Pancreas (tissue), 10 donors: ENCODE data around the gene BAZ1B. TPM values are rescaled to one million over a fixed set of nuclear protein-coding genes. Genes with fewer than 3 reads are reported as not detected.
"Not testable (repeated sequence)": the region's sequence is repeated elsewhere in the genome, so short reads cannot be mapped to it uniquely, and the experiment has no call there.

Experiments
- ATAC-seq, 4 donors: fragments of 200-7000 bp; cut with Tn5 transposase; one replicate each; pipeline versions ENCODE4 v1.8.0 to v1.9.1; 2020; ENCODE audit warnings: mild to moderate bottlenecking in 4 of 4, moderate library complexity in 4 of 4
- DNase-seq, 6 donors: peaks; one replicate each; pipeline ENCODE4 v3.0.0-alpha.2; 2020
- FAIRE-seq: peaks from 2 replicates; lab custom pipeline; 2012; peaks lifted over from hg19 to GRCh38; lab: Jason Lieb, UNC
- H3K27ac ChIP-seq, 4 donors: fragments of 200-600 bp; sonication (generic); 1 replicate in 3 of 4; 2 replicates in 1 of 4; pipeline versions ENCODE4 v1.5.0 to v1.8.0; 2020
- H3K27me3 ChIP-seq, 4 donors: fragments of 200-600 bp; one replicate each; pipeline ENCODE4 v1.8.0; 2021
- H3K36me3 ChIP-seq, 3 donors: fragments of 200-600 bp; sonication (generic) in 1 of 3; one replicate each; pipeline versions ENCODE4 v1.5.0 to v1.8.0; 2020 to 2021
- H3K4me1 ChIP-seq, 3 donors: fragments of 200-600 bp; one replicate each; pipeline ENCODE4 v1.8.0; 2021
- H3K4me3 ChIP-seq, 4 donors: fragments of 200-600 bp; sonication (generic) in 2 of 4; one replicate each; pipeline versions ENCODE4 v1.5.0 to v1.8.0; 2020 to 2021
- H3K9me3 ChIP-seq, 4 donors: fragments of 200-600 bp; one replicate each; pipeline ENCODE4 v1.8.0; 2021
- WGBS, 2 donors: extraction: QIAGEN DNeasy Blood & Tissue Kit; methylation state at CpG; one replicate each; pipeline ENCODE4 v1.1.7; 2013; 5-methylcytosine and 5-hydroxymethylcytosine counted together
- intact Hi-C, 3 donors: fragments of 100-400 bp; cut with DNase I; formaldehyde crosslinking; loops; one replicate each; pipeline versions ENCODE4 v1.11.1 to v1.14.2; 2022
- polyA plus RNA-seq, 2 donors: library from polyadenylated mRNA; stranded (reverse); fragments of 200-250 nt; gene quantifications; one replicate each; pipeline ENCODE4 v1.2.3, GENCODE V29; 2013
- total RNA-seq, 6 donors: library from RNA; stranded (reverse); fragmentation: NEBNext Ultra II Directional in 4 of 6; extraction: Animal tissue kit (Norgen Biotek cat#: 25700) in 4 of 6; gene quantifications; one replicate each; pipeline versions ENCODE4 v1.2.1 to v1.2.4, GENCODE V29; 2021 to 2023
- TF ChIP-seq, protein P1 (sequence below), 4 donors: fragments of 200-600 bp; sonication (generic) in 3 of 4; IDR thresholded peaks; one replicate each; pipeline versions ENCODE4 v1.5.0 to v1.8.0; 2021; ENCODE audit warnings: antibody characterized with exemption in 4 of 4
- donor health status: healthy with polysubstance abuse.
- donor health status: DM: no; HTN: no; CAD: no; lungs with moderate emphysema.
- donor health status: DM: no; HTN: no; CAD: no.
- donor health status: control.
- donor health status: control.
- donor health status: Bipolar disorder and iron deficiency.
- donor health status: DM: yes; HTN: yes; CAD: no.
- donor health status: DM: no; HTN: no; CAD: no.
- donor health status: DM: no; HTN: no; CAD: no.
- donor health status: DM: yes; HTN: yes; CAD: no.

BAZ1B gene
- total and polyA plus RNA-seq, 8 donors: 11.6 to 29.0 (median 17.5) TPM

DNA sequence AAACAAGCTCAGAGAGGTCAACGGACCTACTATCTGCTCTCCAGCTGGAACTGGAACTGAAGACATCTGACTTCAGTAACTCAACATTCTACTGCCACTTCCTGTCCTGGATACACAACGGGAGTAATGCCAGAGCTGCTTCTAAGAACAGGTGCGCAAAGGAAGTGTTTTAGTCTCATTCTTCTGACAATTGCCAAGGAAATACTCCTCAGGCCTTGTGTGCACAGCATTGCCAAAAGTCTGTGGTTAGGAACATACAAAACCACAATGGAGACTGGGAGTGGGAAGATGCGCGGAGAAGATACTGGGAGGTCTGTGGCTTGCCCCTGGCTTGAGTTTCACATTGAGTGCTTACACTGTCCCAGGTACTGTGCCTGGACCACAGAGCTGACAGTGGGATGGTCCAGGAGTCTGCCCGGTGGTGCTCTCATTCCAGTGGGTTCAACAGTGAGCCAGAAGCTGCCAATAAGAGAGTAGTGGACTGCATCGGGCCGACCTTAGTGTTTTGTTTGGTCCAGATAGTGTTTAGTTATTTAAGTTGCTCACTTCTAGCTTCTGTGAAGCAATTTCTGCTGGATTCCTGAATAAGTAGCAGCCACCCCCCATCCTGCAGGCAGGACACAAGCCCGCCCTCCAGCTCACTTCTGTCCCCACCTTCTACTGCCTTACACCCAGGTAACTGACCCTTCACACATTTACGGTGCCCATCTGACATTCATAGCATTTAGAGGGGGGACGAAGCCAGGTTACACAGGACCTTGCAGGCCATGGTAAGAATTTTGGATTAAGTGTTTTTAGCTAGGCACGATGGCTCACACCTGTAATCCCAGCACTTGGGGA lies 46.0 kb upstream of the BAZ1B start:
- TF ChIP-seq, protein P1, sequence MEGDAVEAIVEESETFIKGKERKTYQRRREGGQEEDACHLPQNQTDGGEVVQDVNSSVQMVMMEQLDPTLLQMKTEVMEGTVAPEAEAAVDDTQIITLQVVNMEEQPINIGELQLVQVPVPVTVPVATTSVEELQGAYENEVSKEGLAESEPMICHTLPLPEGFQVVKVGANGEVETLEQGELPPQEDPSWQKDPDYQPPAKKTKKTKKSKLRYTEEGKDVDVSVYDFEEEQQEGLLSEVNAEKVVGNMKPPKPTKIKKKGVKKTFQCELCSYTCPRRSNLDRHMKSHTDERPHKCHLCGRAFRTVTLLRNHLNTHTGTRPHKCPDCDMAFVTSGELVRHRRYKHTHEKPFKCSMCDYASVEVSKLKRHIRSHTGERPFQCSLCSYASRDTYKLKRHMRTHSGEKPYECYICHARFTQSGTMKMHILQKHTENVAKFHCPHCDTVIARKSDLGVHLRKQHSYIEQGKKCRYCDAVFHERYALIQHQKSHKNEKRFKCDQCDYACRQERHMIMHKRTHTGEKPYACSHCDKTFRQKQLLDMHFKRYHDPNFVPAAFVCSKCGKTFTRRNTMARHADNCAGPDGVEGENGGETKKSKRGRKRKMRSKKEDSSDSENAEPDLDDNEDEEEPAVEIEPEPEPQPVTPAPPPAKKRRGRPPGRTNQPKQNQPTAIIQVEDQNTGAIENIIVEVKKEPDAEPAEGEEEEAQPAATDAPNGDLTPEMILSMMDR (IDR thresholded peaks at IDR 0.05): no peak
- ATAC-seq (peak in 2 of 4 donors; percentile 12 to 18), DNase-seq (peak in 1 of 6 donors; percentile 11), FAIRE-seq (no peak)
- Histone ChIP-seq H3K27me3 (no peaks in the 10 kb centered on the region), H3K4me3 (no peak overlapping the region), H3K4me1 (no peaks in the 10 kb centered on the region), H3K9me3 (no peaks in the 10 kb centered on the region), H3K27ac (no peak overlapping the region), H3K36me3 (peaks cover 6 to 37% (median 26%) of the 10 kb centered on the region in 3 donors)
- 72 to 76% methylated on average over 12 of the region's 12 CpGs for WGBS, 2 donors
- intact Hi-C loops: no loop called here

DNA sequence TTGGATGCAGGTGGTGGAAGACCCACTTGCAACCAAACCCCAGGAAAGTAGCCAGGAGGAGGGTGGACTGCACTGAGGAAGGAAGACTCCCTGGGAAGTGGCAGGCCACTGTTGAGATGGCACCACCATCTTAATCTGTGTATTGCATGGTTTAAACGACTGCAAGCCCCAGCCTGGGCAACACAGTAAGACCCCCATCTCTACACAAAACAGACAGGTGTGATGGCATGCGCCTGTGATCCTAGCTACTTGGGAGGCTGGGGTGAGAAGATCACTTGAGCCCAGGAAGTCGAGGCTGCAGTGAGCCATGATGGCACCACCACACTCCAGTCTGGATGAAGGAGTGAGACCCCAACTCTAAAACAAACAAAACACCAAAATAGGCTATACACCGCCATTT lies 45.0 kb upstream of the BAZ1B start:
- Histone ChIP-seq H3K4me3 (no peak overlapping the region), H3K36me3 (peaks cover 6 to 28% (median 18%) of the 10 kb centered on the region in 3 donors), H3K4me1 (no peaks in the 10 kb centered on the region), H3K9me3 (no peaks in the 10 kb centered on the region), H3K27ac (no peak overlapping the region), H3K27me3 (no peaks in the 10 kb centered on the region)
- DNase-seq: peak in 1 of 6 donors; percentile 17
- no peak for FAIRE-seq
- TF ChIP-seq, protein P1 (IDR thresholded peaks at IDR 0.05): no peak
- ATAC-seq: no peak
- 86 to 91% methylated on average over 4 of the region's 4 CpGs for WGBS, 2 donors
- intact Hi-C loops: no loop called here

DNA sequence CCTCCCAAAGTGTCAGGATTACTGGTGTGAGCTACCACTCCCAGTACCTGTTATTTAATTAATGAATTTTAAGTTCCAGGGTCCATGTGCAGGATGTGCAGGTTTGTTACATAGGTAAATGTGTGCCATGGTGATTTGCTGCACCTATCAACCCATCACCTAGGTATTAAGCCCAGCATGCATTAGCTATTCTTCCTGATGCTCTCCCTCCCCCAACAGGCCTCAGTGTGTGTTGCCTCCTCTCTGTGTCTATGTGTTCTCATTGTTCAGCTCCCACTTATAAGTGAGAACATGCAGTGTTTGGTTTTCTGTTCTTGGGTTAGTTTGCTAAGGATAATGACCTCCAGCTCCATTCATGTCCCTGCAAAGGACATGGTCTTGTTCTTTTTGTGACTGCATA lies 44.3 kb upstream of the BAZ1B start:
- FAIRE-seq, H3K4me1 ChIP-seq, ATAC-seq, H3K9me3 ChIP-seq, intact Hi-C loops, DNase-seq, H3K27ac ChIP-seq, H3K27me3 ChIP-seq: not testable (repeated sequence)
- Histone ChIP-seq H3K36me3 (peaks cover 6 to 21% (median 14%) of the 10 kb centered on the region in 3 donors), H3K4me3 (peak overlapping the region in 1 of 4 donors; percentile 26)

DNA sequence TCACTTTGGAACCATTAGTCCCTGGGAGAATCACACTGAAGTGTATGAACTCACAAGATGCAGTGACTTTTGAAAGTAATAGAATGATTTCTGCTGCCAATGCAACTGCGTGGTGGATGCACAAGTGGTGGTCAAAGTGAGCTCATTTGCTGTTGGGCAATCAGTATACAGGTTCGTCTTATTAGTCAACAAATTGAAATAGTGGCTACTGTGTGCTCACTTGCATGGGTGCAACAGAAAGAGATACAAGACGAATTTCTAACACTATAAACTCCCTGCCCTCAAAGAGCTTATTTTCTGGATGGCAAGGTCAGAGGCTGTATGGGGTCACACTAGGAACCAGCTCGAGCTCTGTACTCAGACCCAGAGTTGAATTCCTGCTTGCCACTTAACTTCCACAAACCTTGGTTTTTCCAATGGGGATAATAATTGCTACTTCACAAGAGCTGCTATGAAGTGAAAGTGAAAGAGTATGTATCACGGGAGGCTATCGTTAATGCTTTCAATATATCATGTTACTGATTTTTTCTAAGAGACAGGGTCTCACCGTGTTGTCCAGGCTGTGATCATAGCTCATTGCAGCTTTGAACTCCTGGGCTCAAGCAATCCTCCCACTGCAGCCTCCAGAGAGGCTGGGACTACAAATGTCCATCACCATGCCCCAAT lies 43.7 kb upstream of the BAZ1B start:
- WGBS, 2 donors: 55 to 58% methylated on average over 7 of the region's 7 CpGs
- FAIRE-seq (no peak), ATAC-seq (no peak), DNase-seq (no peak)
- Histone ChIP-seq H3K27ac (no peak overlapping the region), H3K36me3 (peaks cover 6 to 14% (median 9%) of the 10 kb centered on the region in 3 donors), H3K4me1 (no peaks in the 10 kb centered on the region), H3K4me3 (peak overlapping the region in 1 of 4 donors; percentile 26), H3K9me3 (no peaks in the 10 kb centered on the region), H3K27me3 (no peaks in the 10 kb centered on the region)
- intact Hi-C loops: no loop called here
- TF ChIP-seq, protein P1 (IDR thresholded peaks at IDR 0.05): no peak

DNA sequence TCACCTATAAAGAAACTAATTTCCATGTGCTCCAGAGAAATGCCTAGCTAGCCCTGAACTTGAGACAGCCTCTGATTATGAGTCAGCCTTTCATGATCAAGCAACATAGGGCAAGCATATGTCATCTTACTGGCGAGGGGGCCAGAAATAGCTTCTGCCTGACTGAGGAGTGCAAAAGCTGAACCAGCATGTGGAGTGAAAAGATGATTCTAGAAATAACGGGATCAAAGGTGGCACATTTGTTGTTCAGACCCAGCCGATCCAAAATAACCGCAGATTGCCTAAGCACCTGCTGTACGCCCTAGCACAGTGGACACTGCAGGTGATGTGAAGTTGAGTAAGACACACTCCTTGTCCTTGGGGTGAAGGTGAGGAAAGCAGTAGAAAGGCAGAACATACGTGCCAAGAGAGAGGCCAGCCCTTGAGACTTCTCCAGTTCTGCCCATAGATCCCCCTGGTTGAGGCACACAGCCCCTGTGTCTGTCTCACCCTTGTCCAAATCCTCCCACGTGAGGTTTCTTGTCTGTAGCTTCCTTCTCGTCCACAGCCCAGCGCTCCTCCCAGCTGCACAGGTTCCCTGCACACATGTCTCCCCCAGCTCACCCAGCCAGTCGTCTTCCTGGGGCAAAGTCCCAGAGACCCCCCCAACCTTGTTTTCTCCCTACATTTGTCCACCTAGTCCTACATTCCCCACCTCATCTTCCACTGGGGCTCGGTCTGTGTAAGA lies 38.2 kb upstream of the BAZ1B start:
- intact Hi-C loops: no loop called here
- Histone ChIP-seq H3K36me3 (no peaks in the 10 kb centered on the region), H3K4me1 (peaks cover 6 to 12% (median 10%) of the 10 kb centered on the region in 3 donors), H3K27me3 (no peaks in the 10 kb centered on the region), H3K4me3 (no peak overlapping the region), H3K27ac (no peak overlapping the region), H3K9me3 (no peaks in the 10 kb centered on the region)
- no peak for FAIRE-seq
- 45 to 52% methylated on average over 11 of the region's 11 CpGs for WGBS, 2 donors
- no peak for ATAC-seq
- peak in 1 of 6 donors; percentile 19 for DNase-seq
- TF ChIP-seq, protein P1 (IDR thresholded peaks at IDR 0.05): no peak
